ENCODE data around the gene CCS. TPM values are rescaled to one million over a fixed set of nuclear protein-coding genes. Genes with fewer than 3 reads are reported as not detected.
"Not testable (repeated sequence)": the region's sequence is repeated elsewhere in the genome, so short reads cannot be mapped to it uniquely, and the experiment has no call there.

CCS gene
- polyA plus RNA-seq, 4 donors = 40.6 to 61.2 (median 50.2) TPM

DNA sequence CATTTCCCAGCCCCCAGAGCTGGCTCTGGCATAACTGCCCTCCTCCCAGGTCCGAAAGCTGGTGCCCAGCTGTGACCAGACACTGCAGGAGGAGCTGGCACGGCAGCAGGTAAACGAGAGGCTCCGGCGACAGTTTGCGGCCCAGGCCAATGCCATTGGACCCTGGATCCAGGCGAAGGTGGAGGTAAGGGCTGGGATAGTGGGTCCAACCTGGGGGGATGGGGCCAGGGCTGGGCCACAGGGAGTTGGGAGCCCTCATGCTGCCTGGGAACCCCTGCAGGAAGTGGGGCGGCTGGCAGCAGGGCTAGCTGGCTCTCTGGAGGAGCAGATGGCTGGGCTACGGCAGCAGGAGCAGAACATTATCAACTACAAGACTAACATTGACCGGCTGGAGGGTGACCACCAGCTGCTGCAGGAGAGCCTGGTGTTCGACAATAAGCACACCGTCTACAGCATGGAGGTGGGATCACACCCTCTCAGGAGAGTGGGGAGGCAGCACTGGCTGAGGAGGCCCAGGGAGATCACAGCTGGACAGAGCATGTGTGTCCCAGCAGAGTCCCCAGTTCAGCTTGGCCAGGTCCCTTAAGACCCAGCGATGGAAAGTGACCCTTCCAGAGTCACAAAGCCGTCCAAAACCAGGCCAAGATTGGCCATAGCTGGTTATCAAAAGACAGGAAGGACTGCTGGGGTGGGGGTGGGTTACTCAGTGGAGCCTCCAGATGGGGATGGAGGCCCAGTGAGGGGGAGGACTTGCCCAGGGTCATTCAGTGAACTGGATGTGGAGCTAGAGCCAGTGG is 31.6 kb upstream of the CCS start:
- DNase-seq (ENCODE audit: low read depth in 4 of 4, low spot score in 3 of 4) = no peak

DNA sequence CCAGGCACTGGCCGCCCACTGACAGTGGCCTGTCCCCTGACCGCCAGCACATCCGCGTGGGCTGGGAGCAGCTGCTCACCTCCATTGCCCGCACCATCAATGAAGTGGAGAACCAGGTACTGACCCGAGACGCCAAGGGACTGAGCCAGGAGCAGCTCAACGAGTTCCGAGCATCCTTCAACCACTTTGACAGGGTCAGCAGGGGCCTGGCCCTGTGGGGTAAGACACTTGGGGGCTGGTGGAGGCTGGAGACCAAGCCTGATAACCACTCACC is 31.1 kb upstream of the CCS start:
- DNase-seq (ENCODE audit: low read depth in 4 of 4, low spot score in 3 of 4) = no peak

DNA sequence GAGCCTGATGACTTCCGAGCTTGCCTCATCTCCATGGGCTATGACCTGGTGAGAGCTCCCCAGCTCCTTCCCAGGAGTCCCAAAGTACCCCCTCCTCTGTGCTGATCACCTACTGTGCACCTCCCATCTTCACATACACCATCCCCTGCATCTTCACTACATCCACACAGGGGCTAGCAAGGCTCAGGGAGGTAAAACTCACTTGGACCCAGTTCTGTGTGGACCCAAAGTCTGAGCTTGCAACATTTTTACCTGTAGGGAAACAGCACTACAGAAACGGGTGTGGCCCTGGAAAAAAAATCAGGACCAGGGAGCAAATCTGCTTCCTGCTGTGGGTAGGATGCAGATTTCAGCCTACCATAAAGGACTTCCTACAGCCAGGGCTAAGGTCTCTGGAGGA is 30.7 kb upstream of the CCS start:
- no peak for DNase-seq (ENCODE audit: low read depth in 4 of 4, low spot score in 3 of 4)

DNA sequence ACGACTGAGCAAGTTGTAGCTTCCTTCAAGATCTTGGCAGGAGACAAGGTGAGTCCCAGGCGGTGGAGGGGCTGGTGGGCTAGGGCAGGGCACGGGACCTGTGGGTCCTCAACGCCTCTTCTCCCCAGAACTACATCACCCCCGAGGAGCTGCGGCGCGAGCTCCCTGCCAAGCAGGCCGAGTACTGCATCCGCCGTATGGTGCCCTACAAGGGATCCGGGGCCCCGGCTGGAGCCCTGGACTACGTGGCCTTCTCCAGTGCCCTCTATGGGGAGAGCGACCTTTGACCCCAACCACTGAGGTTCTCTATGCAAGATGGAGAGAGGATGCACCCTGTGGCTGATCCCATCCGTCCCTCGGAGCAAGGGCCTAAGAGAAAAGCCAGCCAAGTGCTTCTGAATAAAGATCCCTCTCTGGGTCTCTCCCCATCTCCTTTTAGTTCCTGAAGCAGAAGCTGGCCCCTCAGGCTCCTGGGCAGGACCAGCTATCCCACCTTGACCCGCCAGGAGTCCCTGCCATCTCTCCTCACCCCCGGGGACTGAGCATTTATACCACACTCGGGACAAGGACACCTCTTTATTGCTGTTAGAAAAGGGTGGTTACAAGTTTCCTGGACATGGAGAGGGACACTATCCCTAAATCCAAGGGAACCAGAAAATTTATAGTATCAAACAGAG is 29.9 kb upstream of the CCS start:
- no peak for DNase-seq (ENCODE audit: low read depth in 4 of 4, low spot score in 3 of 4)

DNA sequence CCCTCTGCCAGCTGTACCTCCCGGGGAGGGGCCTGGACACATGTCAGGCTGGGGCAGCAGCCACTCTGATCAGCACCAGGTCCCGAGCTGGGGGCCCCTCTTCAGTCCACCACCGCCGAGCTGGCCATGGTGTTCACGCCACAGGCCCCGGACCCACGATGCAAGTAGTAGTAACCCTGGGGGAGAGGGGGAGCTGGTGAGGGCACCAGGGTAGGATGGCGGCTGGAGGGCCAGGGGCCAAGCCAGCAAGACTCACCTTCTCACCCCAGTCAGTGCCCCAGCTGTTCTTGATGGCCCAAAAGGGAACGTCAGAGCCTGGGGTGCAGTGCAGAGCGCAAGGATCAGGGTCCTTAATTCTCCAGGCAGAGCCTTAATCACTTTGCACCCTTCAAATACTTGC is 29.2 kb upstream of the CCS start:
- DNase-seq (ENCODE audit: low read depth in 4 of 4, low spot score in 3 of 4) = no peak

DNA sequence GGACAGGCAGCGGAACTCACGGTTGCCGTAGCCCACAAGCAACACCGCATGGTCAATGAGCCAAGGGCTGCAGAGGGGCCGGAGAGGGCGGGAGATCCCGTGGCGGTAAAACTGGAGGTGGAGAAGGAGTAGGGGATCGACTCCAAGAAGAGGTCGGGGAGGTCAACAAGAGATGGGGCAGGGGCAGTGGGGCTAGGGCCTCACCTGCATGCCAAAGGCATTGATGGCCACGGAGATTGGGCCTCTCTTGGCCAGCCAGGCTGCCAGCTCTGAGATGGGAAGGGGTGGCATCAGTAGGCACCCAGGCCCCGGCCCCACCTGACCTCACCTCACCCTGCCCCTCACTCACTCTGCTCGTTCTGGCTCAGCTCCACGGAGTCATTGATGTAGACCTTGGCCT is 28.4 kb upstream of the CCS start:
- no peak for DNase-seq (ENCODE audit: low read depth in 4 of 4, low spot score in 3 of 4)

DNA sequence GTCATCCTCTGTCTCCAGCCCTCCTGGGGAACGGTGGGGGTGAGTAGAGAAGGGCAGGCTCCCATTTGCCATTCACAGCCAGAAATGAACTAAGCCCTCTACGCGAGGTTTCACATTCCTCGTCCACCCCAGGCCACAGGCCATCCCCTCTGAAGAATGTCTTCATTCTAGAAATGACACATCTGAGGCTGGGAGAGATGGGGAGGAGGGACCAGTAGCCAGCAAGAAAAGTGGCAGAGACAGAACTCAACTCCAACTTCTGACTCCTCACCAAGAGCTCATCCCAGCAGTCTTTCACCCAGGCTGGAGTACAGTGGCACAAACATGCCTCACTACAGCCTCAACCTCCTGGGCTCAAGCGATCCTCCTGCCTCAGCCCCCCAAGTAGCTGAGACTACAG is 28.0 kb upstream of the CCS start:
- no peak for DNase-seq (ENCODE audit: low read depth in 4 of 4, low spot score in 3 of 4)

DNA sequence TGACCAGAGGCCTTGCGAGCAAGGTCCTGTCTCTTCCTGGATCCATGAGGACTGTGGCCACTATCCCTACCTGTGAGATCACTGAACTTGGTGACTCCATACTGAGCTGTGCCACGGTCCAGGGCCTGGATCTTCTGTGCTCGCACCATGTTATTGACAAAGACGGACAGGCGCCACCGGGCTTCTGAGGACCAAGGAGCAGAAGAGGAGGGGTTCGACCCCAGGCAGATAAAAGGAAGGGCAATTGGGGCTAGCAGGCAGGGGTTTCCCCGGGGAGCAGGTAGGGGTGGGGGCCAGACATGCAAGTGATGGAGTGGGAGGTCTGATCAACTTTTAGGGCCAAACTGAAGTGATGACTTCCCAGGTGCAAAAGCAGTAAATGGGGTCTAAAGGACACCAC is 26.8 kb upstream of the CCS start:
- DNase-seq (ENCODE audit: low read depth in 4 of 4, low spot score in 3 of 4) = no peak

DNA sequence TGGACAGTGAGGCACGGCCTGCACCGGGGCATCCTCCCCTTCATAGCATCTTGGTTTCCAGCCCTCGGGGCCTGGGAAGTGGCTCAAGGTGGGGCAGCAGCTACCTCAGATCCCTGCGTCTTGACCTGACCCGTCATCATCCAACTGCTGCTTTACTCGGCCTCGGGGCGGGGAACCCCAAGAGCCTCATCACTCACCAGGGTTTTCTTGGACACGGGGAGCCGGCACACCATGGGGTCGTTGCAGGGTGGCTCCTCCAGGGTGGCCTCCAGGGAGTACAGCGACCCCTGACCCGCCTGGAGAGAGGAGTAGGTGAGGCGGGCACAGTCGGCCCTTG is 25.2 kb upstream of the CCS start:
- no peak for DNase-seq (ENCODE audit: low read depth in 4 of 4, low spot score in 3 of 4)

DNA sequence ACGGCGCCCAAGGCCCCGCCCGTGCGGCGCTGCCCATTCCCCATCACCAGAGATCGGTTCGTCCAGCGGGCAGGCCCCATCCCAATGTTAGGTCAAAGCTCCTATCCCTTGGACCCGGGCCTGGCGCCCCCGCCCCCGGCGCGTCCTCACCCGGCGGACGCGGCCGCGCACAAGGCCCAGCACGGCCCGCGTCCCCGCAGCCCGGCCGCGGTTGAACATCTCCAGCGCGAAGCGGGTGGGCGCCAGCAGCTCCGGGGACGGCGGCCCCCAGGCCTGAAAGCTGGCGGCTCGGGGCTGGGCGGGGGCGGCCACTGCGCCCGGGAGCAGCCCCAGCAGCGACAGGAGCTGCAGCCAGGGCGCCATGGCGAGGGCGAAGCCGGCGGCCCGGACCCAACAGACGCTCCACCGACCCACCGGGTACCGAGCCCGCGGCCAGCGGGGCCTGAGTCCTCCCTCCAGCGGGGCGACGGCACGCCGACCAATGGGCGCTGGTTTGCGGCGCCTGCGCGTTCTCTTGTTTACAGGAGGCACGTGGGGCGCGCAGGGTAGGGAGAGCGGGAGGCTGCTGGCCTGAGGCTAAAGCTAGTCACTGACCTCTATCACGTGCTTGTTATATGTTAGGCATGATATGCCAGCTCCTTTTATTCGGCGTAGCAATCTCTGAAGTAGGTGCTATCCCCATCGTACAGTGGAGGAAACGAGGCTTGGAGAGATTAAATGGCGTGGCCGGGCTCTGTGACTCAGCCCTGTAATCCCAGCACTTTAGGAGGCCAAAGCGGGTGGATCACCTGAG is 24.7 kb upstream of the CCS start, which contains the start of gene CTSF:
Gene CTSF (minus strand): TSS at position 483 of the 793 bp plus-strand sequence. CDS start 120 bp downstream, at position 363.
- DNase-seq (ENCODE audit: low read depth in 4 of 4, low spot score in 3 of 4) = peak in 3 of 4 donors; percentile 38 to 64 (median 50)

DNA sequence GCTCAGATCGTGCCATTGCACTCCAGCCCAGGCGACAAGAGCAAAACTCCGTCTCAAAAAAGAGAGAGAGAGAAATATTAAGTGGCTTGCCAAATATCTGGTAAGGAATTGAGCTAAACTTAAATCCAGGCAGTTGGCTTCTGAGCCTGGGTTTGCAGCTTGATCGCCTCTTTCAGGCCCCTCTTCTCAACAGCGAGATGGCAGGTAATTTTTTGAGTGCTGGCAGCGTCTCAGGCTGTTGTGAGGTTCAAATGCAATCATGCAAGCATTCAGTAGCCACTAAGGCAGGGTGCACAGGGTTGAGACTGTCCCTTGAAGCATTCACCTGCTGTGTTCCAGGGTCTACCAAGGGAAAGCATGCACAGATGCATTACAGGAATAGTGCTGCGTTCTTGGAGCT is 23.9 kb upstream of the CCS start:
- DNase-seq (ENCODE audit: low read depth in 4 of 4, low spot score in 3 of 4) = no peak

DNA sequence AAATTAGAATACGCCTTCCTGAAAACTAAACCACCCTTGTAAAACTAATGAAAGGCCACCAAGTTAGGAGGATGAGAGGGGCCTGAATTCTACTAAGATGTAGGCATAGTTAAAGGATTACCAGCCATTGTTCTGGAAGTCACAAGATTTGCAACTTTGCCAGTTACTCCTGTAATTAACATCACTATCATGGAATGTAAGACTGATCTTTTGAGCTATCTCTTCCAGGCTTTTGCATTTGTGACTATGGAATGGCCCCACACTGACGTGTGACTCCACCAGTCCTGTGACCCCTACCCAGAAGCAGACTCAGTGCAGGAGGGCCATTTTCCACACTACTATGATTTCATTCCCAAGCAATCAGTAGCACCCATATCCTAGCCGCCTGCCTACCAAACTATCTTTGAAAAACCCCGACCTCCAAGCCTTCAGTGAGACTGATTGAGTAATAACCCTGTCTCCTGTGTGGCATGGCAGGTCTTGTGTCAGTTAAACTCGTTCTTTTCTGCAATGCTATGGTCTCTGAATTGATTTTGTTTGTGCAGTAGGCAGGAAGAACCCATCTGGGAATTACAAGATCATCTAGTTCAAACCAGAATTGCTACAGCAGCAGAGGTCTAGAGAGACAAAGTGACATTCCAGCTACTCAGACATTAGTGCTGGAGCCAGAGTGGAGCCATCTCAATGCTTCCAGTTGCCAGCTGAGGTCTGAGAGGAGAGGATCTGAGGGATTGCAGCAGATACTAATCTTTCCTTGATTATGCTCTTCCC is 22.7 kb upstream of the CCS start:
- no peak for DNase-seq (ENCODE audit: low read depth in 4 of 4, low spot score in 3 of 4)

DNA sequence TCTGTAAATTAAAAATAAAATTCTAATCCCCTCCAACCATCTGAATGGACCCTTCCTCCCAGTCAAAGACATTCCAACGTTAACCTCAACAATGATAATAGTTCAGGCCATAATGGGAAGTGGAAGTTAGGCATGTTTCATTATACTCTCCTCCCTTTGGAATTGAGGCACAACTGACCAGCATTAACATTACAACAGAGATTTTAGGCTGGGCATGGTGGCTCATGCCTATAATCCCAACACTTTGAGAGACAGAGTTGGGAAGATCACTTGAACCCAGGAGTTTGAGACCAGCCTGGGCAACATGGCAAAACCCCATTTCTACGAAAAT is 22.2 kb upstream of the CCS start:
- DNase-seq (ENCODE audit: low read depth in 4 of 4, low spot score in 3 of 4) = no peak

DNA sequence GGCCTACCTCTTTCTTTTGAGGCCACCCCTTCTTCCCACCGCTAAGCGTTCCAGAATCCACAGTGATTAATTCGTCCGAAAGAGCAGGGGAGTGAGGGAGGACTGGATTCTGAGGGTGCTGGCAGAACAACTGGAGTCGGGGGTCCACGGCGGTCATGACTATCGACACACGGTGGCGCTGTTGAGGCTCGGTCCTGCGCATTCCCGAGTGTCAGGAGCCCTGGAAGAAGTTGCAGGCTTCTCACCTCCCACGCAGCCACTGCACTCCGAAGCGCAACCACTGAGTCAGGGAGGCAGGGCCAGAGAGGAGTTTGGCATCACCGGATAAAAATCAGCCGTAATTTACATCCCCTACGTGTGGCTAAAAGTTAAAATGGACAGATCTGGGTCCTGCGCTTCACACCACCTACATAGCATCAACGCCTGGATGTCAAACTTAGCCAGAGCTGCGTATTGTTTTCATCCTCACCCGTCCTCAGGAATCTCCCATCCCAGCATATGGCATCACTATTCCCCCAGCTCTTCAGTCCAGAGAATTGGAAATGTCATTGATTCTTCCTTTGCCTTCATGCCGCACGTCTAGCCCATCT is 13.9 kb upstream of the CCS start:
- peak in 3 of 4 donors; percentile 59 to 70 (median 67) for DNase-seq (ENCODE audit: low read depth in 4 of 4, low spot score in 3 of 4)

DNA sequence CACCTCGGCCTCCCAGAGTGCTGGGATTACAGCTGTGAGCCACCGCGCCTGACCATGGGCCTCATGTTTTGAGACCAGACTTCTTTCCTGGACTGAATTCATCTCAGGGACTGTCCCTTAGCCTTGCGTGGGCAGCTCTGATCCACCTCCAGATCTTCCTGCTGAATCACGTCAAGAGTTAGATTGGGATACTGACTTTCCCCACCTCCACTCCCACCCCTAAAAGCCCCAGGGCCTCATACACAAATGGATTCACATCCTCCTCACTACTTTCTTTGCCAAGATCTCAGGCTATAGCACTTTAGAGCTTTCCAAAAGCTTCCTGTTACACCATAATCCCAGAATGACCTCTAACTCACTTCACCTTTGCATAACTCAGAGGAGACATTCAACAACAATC is 12.2 kb upstream of the CCS start:
- no peak for DNase-seq (ENCODE audit: low read depth in 4 of 4, low spot score in 3 of 4)

DNA sequence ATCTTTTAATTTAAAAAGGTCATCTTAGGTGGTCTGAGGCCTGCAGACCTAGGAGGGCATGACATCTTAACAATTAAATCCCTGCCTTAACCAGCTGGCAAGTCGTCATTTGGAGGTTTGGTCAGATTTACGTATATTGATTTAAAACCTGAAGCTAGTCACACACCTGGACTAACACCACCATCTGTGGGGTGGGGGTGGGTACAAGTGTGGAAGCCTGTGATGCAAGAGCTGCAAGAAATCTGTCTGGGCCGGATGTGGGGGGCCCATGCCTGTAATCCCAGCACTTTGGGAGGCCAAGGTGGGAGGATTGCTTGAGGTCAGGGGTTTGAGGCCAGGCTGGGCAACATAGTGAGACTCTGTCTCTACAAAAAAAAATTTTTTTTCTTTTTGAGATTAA is 11.7 kb upstream of the CCS start:
- DNase-seq (ENCODE audit: low read depth in 4 of 4, low spot score in 3 of 4) = no peak

DNA sequence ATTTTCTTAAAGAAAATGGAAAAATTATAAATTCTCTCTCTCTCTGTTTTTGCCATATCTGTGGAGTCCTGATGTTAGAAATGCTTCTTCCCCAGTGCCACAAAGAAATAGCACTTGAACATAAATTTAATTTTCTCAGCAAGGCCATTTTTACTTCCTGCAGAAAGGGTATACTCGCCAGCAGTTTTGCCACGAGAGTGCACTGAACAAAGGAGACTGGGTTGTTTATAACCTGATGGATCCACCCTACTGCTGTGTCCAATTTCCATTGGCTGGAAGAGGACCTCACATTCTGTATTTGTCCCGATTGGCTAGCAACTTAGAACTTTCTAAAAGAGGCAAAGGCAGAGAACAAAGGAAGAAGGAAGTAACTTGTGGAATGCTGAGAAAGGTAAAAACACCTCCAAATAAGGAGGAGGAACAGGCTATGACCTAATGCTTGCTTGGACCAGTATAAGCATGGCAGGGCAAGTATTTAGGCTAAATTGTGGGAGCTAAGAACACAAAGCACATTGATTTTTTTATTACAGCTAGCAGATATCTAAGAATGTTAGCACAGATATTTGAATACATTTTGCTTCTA is 10.3 kb upstream of the CCS start:
- not testable (repeated sequence) for DNase-seq (ENCODE audit: low read depth in 4 of 4, low spot score in 3 of 4)

DNA sequence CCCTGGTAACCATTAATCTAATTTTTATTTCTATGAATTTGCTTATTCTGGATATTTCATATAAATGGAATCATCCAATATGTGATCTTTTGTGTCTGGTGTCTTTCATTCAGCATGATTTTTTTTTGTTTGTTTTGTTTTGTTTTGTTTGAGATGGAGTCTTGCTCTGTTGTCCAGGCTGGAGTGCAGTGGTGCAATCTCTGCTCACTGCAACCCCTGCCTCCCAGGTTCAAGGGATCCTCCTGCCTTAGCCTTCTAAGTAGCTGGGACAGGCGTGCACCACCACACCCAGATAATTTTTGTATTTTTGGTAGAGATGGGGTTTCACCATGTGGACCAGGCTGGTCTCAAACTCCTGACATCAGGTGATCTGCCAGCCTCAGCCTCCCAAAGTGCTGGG is 7.5 kb upstream of the CCS start:
- DNase-seq (ENCODE audit: low read depth in 4 of 4, low spot score in 3 of 4) = not testable (repeated sequence)

DNA sequence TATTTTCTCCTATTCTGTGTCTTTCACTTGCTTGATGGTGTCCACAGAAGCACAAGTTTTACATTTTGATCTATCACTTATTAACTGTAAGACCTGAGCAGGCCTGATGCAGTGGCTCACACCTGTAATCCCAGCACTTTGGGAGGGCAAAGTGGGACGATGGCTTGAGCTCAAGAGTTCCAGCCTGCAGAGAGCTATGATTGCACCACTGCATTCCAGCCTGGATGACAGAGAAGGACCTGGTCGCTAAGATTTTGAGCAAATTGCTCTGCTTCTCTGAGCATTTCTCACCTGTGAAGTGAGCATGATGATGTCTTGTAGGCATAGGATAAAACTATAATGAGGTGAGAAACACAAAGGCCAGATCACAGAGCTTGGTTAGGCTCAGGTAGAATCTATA is 6.8 kb upstream of the CCS start:
- DNase-seq (ENCODE audit: low read depth in 4 of 4, low spot score in 3 of 4) = no peak

DNA sequence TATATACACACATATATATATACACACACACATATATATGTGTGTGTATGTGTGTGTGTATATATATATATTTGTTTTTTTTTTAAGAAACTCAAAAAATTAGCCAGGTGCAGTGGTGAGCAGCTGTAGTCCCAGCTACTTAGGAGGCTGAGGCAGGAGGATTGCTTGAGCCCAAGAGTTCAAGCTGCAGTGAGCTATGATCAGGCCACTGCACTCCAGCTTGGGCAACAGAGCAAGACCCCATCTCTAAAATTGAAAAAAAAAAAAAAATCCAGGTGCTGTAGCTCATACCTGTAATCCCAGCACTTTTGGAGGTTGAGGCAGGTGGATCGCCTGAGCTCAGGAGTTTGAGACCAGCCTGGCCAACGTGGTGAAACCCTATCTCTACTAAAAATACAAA is 3.7 kb upstream of the CCS start:
- DNase-seq (ENCODE audit: low read depth in 4 of 4, low spot score in 3 of 4) = not testable (repeated sequence)
